HepG2 (cell line): ENCODE data around the gene COPS7A. TPM values are rescaled to one million over a fixed set of nuclear protein-coding genes. Genes with fewer than 3 reads are reported as not detected.

ENCODE experiments used
- BHLHE40 ChIP-seq: IDR thresholded peaks from 2 replicates; pipeline ENCODE4 v1.6.1; 2011; ENCODE audit warnings: low read length, improper control_type of control experiment
- CCDC6 ChIP-seq: sonication (generic); formaldehyde crosslinking; IDR thresholded peaks from 2 replicates; pipeline ENCODE4 v1.8.1; 2022; ENCODE audit warnings: mild to moderate bottlenecking, missing genetic modification reagents, moderate library complexity
- CHD2 ChIP-seq: IDR thresholded peaks from 2 replicates; pipeline ENCODE4 v1.6.1; 2011; ENCODE audit warnings: low read depth, low read length, improper control_type of control experiment
- ELF3 ChIP-seq: IDR thresholded peaks from 2 replicates; pipeline ENCODE4 v1.6.1; 2016; ENCODE audit warnings: missing genetic modification reagents, missing compliant biosample characterization
- ETV6 ChIP-seq: sonication (generic); formaldehyde crosslinking; conservative IDR thresholded peaks from 2 replicates; pipeline ENCODE4 v1.4.0; 2020; ENCODE audit warnings: missing genetic modification reagents
- FOXA3 ChIP-seq: IDR thresholded peaks from 2 replicates; pipeline ENCODE4 v1.6.1; 2016; ENCODE audit warnings: missing genetic modification reagents, missing compliant biosample characterization
- ISX ChIP-seq: sonication (generic); formaldehyde crosslinking; conservative IDR thresholded peaks from 2 replicates; pipeline ENCODE4 v1.5.0; 2020; ENCODE audit warnings: missing genetic modification reagents
- MIER2 ChIP-seq: IDR thresholded peaks from 2 replicates; pipeline ENCODE4 v1.6.1; 2016; ENCODE audit warnings: missing biosample characterization, missing genetic modification reagents
- PHF20 ChIP-seq: sonication (generic); formaldehyde crosslinking; IDR thresholded peaks from 2 replicates; pipeline ENCODE4 v1.5.0; 2020; ENCODE audit warnings: mild to moderate bottlenecking, missing genetic modification reagents
- SNAI1 ChIP-seq: sonication (generic); formaldehyde crosslinking; IDR thresholded peaks from 2 replicates; pipeline ENCODE4 v1.5.0; 2020; ENCODE audit warnings: mild to moderate bottlenecking, missing genetic modification reagents, borderline replicate concordance
- SNAPC2 ChIP-seq: sonication (generic); formaldehyde crosslinking; IDR thresholded peaks from 2 replicates; pipeline ENCODE4 v1.8.1; 2022; ENCODE audit warnings: mild to moderate bottlenecking, missing genetic modification reagents
- SRSF1 ChIP-seq: fragments of 200-400 bp; formaldehyde crosslinking; optimal IDR thresholded peaks from 2 replicates; pipeline ENCODE3; 2017; ENCODE audit warnings: mild to moderate bottlenecking, low read depth, low read length, moderate library complexity
- YEATS4 ChIP-seq: sonication (generic); formaldehyde crosslinking; IDR thresholded peaks from 2 replicates; pipeline ENCODE4 v1.4.0; 2020; ENCODE audit warnings: missing genetic modification reagents, borderline replicate concordance
- ZNF3 ChIP-seq: IDR thresholded peaks from 2 replicates; pipeline ENCODE4 v1.7.0; 2017; ENCODE audit warnings: inconsistent platforms
- ZNF350 ChIP-seq: sonication (generic); formaldehyde crosslinking; IDR thresholded peaks from 2 replicates; pipeline ENCODE4 v1.4.0; 2020; ENCODE audit warnings: mild to moderate bottlenecking, low read depth, missing genetic modification reagents, borderline replicate concordance
- ZNF543 ChIP-seq: sonication (generic); formaldehyde crosslinking; IDR thresholded peaks from 2 replicates; pipeline ENCODE4 v1.4.0; 2020; ENCODE audit warnings: mild to moderate bottlenecking, missing genetic modification reagents
- ZNF572 ChIP-seq: sonication (generic); formaldehyde crosslinking; IDR thresholded peaks from 2 replicates; pipeline ENCODE4 v1.5.1; 2020; ENCODE audit warnings: mild to moderate bottlenecking, missing genetic modification reagents
- polyA plus RNA-seq, 8 experiments: library from polyadenylated mRNA; depleted of rRNA in 3 of 8; stranded (reverse) in 7 of 8; unstranded in 1 of 8; fragments of >200 nt; fragmentation: Illumina TruSeq in 4 of 8; extraction: Trizol in 4 of 8; gene quantifications; 2 replicates each; pipeline versions ENCODE4 v1.2.1 to v1.2.3, GENCODE V29; 2011 to 2016; ENCODE audit warnings: low read depth in 4 of 8, missing spikeins in 1 of 8, mixed read lengths in 1 of 8; ENCODE audit not compliant: insufficient read depth in 1 of 8
- total RNA-seq, 5 experiments: library from RNA; depleted of rRNA; stranded (reverse); fragments of >200 nt; fragmentation: Illumina TruSeq; extraction: Trizol; gene quantifications; 2 replicates each; pipeline ENCODE4 v1.2.3, GENCODE V29; 2016; ENCODE audit warnings: low read depth in 1 of 5
- TF ChIP-seq, protein P1 (sequence below): sonication (generic); formaldehyde crosslinking; IDR thresholded peaks from 2 replicates; pipeline ENCODE4; 2020; ENCODE audit warnings: missing genetic modification reagents, mild to moderate bottlenecking, borderline replicate concordance
- TF ChIP-seq, protein P2 (sequence below): sonication (generic); formaldehyde crosslinking; IDR thresholded peaks from 2 replicates; pipeline ENCODE4 v1.4.0; 2020; ENCODE audit warnings: mild to moderate bottlenecking, missing genetic modification reagents

COPS7A gene
- total and polyA plus RNA-seq, 2 of the 13 experiments (the other 11 are each of a cell fraction or from before 2014, with no cell fraction given): 40.0 to 73.6 TPM

DNA sequence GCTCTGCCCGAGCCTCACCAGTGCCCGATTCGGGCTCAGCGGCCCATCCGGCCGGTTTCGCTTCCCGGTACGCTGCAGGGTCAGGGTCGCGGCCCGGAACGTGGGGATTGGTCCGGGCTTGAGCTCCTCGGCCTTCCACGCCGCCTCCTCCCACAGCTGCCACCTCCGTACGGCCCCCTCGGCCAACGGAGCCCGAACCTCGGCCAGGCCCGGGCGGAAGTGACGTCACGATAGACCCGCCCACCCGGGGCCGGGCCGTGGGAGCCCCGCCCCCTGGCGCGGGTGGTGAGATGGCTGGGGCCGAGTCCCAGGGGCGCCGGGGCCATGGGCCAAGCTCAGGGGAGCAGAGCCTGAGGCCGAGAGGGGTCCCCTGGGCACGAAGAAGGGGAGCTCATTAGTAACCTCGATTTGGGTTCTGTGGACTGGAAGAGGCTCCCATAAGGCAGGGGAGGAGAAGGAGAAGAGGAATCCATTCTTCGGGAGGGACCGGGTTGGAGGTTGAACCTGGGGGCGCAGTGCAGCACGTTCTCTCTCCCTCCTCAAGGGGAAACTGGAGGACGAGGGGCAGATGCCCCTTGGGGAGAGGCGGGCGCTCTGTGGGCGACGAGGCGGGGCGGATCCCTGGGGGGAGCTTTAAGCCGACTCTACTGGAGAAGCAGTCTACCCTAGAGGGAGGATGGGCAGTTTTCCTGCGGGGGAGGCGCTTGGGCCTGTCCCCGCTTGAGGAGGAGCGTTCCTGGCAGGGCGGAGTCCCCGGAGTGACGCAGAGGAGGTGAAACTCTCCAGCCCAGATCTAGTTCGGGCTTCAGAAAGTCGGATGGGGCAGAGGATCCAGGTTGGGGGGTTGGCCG, 29.3 kb downstream of the COPS7A start, which contains the start of gene MLF2 (continued):
- TF ChIP-seq SNAPC2: peak; percentile 55; the same call in 1 of the 2 replicates
- TF ChIP-seq CHD2: peak; percentile 31; the same call in 1 of the 2 replicates
- TF ChIP-seq, protein P1, sequence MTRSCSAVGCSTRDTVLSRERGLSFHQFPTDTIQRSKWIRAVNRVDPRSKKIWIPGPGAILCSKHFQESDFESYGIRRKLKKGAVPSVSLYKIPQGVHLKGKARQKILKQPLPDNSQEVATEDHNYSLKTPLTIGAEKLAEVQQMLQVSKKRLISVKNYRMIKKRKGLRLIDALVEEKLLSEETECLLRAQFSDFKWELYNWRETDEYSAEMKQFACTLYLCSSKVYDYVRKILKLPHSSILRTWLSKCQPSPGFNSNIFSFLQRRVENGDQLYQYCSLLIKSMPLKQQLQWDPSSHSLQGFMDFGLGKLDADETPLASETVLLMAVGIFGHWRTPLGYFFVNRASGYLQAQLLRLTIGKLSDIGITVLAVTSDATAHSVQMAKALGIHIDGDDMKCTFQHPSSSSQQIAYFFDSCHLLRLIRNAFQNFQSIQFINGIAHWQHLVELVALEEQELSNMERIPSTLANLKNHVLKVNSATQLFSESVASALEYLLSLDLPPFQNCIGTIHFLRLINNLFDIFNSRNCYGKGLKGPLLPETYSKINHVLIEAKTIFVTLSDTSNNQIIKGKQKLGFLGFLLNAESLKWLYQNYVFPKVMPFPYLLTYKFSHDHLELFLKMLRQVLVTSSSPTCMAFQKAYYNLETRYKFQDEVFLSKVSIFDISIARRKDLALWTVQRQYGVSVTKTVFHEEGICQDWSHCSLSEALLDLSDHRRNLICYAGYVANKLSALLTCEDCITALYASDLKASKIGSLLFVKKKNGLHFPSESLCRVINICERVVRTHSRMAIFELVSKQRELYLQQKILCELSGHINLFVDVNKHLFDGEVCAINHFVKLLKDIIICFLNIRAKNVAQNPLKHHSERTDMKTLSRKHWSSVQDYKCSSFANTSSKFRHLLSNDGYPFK (CRISPR knock-in tag): peak; percentile 64; the same call in 1 of the 2 replicates
- peak; percentile 89; the same call in 1 of the 2 replicates for TF ChIP-seq ETV6 (CRISPR knock-in tag)
- no peak; the same call in 1 of the 2 replicates for TF ChIP-seq CCDC6
- peak; percentile 71; the same call in 1 of the 2 replicates for TF ChIP-seq ZNF572 (CRISPR knock-in tag)
- TF ChIP-seq FOXA3 (CRISPR knock-in tag): no peak; the same call in 1 of the 2 replicates
- no peak; the same call in 1 of the 2 replicates for TF ChIP-seq PHF20 (CRISPR knock-in tag)
- TF ChIP-seq ELF3 (CRISPR knock-in tag): peak; percentile 71; the same call in 1 of the 2 replicates
- TF ChIP-seq SRSF1: no peak
- TF ChIP-seq YEATS4: peak; percentile 91
- peak; percentile 90 for TF ChIP-seq ZNF350 (CRISPR knock-in tag)
- peak; percentile 25; the same call in 1 of the 2 replicates for TF ChIP-seq BHLHE40
- TF ChIP-seq, protein P2, sequence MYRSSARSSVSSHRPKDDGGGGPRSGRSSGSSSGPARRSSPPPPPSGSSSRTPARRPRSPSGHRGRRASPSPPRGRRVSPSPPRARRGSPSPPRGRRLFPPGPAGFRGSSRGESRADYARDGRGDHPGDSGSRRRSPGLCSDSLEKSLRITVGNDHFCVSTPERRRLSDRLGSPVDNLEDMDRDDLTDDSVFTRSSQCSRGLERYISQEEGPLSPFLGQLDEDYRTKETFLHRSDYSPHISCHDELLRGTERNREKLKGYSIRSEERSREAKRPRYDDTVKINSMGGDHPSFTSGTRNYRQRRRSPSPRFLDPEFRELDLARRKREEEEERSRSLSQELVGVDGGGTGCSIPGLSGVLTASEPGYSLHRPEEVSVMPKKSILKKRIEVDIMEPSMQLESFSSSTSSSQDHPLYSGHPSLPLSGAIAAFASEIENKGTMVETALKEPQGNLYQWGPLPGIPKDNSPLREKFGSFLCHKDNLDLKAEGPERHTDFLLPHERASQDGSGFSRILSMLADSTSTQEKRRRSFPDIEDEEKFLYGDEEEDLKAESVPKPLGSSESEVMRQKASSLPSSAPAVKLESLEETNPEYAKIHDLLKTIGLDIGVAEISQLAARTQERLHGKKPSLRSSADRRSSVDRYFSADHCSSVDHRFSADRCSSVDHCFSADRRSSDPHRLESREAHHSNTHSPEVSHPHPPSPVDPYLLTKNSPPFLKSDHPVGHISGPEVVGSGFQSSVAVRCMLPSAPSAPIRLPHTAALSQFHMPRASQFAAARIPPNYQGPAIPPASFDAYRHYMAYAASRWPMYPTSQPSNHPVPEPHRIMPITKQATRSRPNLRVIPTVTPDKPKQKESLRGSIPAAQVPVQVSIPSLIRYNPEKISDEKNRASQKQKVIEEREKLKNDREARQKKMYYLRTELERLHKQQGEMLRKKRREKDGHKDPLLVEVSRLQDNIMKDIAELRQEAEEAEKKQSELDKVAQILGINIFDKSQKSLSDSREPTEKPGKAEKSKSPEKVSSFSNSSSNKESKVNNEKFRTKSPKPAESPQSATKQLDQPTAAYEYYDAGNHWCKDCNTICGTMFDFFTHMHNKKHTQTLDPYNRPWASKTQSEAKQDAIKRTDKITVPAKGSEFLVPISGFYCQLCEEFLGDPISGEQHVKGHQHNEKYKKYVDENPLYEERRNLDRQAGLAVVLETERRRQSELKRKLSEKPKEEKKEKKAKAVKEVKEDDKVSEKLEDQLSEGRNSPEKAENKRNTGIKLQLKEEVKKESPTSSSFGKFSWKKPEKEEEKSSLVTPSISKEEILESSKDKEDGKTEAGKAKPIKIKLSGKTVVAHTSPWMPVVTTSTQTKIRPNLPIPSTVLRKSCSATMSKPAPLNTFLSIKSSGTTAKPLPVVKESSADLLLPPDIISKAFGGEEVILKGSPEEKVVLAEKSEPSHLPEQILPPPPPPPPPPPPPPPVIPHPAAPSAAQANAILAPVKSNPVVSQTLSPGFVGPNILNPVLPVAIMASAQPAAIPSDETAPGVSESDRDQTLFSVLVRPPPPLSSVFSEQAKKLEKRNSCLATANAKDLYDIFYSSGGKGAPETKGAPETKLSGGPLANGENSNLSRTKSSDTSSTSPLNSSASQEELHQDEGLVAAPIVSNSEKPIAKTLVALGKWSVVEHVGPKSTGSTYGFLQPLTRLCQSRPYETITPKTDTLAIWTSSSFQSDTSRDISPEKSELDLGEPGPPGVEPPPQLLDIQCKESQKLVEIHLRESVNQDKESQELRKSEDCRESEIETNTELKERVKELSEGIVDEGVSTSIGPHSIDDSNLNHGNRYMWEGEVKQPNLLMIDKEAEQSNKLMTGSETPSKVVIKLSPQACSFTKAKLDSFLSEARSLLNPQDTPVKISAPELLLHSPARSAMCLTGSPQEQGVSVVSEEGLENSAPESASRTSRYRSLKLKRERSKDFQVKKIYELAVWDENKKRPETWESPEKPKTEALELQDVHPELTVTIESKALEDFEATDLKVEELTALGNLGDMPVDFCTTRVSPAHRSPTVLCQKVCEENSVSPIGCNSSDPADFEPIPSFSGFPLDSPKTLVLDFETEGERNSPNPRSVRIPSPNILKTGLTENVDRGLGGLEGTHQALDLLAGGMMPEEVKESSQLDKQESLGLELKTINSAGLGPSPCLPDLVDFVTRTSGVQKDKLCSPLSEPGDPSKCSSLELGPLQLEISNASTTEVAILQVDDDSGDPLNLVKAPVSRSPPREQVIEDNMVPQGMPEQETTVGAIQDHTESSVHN (CRISPR knock-in tag): no peak
- peak; percentile 57; the same call in 1 of the 2 replicates for TF ChIP-seq SNAI1
- TF ChIP-seq ISX (CRISPR knock-in tag): no peak; the same call in 1 of the 2 replicates
- no peak; the same call in 1 of the 2 replicates for TF ChIP-seq MIER2 (CRISPR knock-in tag)
- TF ChIP-seq ZNF543: peak; percentile 94
- peak; percentile 20; the same call in 1 of the 2 replicates for TF ChIP-seq ZNF3 (CRISPR knock-in tag)
